GM21381 (cell line): ENCODE results near the gene TRIM71.
A peak's percentile ranks its signal among the peaks of the same experiment; 100 is the strongest.
"Not testable (repeated sequence)": the region's sequence is repeated elsewhere in the genome, so short reads cannot be mapped to it uniquely, and the experiment has no call there.

Source experiments
- ATAC-seq: cut with Tn5 transposase; IDR thresholded peaks from one replicate; pipeline ENCODE4 v1.9.1; 2021; ENCODE audit warnings: mild to moderate bottlenecking, moderate library complexity; ENCODE audit not compliant: unreplicated experiment

TRIM71 gene

DNA sequence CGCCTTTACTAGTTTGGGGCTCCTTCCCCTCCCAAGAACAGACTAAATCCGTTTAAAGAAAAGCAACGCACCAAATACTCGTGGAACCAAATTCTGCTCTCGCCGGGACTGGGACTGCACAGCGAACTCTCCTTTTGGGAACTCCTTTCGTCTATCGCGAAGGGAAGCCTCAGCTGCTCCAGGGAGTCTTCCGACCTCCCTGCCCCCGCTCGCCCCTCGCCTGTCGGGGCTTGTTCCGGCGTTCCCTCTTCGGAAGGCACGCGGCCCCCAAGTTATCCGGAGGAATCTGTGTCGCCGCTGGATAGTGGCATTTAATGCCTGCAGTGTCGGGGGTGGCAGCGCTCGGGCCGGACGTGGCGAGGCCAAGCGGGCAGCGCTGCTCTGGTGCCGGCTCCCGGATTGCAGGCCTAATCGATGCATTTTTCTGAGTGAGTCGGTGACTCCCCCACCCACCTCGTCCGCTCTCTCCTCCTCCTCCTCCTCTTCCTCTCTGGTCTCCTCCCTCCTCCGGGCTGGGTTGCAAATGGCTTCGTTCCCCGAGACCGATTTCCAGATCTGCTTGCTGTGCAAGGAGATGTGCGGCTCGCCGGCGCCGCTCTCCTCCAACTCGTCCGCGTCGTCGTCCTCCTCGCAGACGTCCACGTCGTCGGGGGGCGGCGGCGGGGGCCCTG is at the start of gene TRIM71:
TSS of gene TRIM71 (plus strand) at position 440 of the 671 bp plus-strand sequence. CDS start at position 524, 84 bp downstream.
- no peak for ATAC-seq

DNA sequence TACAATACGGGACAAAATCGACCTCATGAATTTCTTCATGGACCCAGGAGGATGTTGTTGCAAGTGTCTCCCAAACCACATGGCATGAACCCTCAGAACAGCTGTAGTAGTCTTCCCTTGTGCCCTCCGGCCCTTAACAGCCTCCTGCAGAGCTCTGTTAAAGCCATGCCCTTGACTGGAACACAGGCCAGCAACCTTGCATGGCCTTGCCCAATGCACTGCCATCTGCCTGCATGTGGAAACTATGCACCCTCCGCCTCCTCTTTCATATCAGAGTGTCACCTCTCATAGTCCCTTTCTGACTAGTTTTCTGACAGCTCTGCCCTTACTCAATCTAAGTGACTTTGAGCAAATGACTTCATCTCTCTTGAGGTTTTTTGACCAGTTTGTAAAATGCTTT is 39.4 kb upstream of the TRIM71 start:
- ATAC-seq = no peak

DNA sequence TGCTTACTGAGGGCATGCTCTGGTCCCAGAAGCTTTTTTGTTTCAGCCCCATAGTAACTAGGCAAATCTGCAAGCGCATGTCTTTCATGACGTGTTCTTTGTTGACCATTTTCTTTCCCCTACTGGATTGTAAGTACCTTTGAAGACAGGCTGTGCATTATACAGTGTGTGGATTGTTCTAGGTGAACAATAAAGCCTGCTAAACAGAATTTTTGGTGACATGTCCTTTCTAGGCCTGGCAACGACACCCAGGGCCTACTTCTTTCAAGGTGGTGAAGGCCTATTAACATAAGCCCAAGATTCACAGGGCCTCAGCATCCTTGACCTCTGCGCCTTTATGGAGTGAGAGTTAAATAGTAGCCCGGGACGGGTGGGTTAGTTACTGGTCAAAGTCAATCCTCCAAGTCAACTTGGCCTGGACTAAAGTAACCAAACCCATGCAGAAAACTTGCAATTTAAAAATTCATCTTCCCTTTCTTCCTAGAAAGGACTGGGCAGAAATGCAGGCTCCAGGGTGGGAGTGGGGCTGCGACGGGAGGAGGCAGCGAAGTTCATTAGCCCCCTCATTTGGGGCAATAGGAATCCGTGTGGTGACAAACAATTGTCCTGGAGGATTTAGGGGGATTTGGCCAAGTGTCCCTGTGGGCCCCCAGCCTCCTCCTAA is 37.6 kb upstream of the TRIM71 start:
- ATAC-seq = no peak

DNA sequence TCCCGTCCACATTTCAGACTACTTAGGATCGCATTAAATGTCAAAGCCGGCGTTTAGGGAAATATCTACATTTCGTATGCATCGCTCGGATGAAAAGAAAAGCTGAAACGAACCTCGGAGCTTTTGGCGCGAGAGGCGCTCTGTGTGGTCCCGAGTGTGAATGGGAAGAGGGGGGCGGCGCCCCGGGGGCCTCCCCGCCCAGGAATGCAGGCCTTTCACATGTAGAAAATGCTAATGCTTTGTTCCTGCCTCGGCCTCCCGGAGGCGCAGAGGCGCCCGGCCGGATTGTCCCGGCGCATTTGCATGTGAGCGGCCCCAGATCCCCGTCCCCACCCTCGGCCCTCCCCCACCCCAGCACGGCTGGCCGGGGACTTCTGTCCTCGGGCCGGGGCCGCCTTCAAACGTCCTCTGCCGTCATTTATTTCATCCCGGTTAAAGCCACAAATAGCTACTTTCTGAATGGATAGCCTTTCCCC is 37.0 kb upstream of the TRIM71 start:
- ATAC-seq = peak; percentile 40

DNA sequence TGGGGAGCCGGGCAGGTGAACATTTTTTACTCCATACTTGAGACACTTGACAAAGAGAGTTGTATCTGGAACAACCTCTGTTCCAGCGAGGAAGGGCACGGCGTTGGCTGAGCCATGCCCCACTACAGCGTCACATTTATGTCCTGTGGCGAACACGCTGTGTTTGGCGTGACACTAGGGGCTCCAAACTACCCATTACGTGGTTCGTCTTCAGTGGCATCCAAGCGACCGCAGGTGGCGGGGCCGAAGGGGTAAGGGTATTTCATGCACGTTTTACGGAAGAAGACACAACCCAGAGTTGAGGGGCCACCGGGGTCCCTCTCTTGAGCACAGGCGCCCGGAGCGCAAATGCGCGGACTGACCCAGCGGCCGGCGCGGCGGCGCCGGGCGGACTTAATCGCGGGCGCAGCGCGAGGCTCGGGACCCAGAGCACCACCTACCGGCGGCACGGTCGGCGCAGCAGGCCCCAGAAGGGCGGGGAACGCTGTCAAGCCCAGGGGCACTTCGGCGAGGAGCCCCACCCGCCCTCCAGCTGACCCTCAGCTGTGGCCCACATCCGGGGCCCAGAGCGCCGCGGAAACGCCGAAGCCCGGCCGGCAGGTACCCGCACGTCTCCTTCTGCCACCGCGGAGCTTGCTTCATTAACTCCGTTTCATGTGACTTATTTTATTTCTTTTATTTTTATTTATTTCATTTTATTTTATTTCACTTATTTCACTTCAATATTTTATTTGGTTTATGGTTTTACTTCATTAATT is 36.4 kb upstream of the TRIM71 start:
- ATAC-seq = peak; percentile 95

DNA sequence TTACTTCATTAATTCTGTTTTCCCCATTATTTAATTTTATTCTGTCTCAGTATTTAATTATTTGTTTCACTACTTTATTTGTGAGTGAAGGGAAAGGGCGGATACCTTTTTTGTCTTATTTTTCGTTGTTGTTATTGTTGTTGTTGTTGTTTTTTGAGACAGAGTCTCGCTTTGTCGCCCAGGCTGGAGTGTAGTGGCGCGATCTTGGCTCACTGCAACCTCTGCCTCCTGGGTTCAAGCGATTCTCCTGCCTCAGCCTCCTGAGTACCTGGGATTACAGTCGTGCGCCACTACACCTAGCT is 35.9 kb upstream of the TRIM71 start:
- not testable (repeated sequence) for ATAC-seq

DNA sequence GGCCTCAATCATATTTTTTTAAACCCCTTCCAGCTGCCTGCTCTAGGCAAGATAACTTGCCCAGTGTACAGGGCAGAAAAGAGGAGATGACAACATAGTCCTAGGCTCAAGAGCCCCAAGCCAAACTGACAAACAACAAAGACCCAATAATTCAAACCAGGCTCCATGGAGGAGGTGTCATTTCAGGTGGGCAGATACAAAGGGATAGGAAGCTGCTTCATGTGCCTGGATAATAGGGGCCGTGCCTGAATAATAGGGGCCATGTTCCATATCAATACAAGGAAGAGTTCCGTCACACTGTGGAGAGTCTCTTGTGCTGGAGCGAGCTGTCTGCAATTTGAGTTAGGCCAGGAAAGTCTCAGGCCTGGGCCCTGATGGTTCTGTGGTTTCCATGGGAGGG is 35.4 kb upstream of the TRIM71 start:
- no peak for ATAC-seq

DNA sequence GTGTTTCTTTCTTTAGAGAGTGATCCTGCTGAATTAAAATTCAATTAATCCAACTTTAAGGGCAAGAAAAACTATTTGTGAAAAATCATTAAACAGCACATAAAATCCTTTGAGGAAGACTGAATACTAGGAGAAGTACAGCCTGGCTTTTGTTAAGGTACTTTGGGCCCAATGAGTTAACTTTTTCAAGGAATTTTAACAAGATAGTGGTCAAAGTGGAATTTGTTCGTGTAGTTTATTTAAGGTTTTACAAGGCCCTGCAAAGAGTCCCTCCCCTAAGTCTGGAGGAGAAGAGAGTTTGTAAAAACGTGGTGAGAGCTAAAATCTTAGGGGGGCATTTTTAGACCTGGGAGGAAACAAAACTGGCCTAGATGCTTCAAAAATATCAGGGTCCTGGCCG is 26.0 kb upstream of the TRIM71 start:
- ATAC-seq = no peak

DNA sequence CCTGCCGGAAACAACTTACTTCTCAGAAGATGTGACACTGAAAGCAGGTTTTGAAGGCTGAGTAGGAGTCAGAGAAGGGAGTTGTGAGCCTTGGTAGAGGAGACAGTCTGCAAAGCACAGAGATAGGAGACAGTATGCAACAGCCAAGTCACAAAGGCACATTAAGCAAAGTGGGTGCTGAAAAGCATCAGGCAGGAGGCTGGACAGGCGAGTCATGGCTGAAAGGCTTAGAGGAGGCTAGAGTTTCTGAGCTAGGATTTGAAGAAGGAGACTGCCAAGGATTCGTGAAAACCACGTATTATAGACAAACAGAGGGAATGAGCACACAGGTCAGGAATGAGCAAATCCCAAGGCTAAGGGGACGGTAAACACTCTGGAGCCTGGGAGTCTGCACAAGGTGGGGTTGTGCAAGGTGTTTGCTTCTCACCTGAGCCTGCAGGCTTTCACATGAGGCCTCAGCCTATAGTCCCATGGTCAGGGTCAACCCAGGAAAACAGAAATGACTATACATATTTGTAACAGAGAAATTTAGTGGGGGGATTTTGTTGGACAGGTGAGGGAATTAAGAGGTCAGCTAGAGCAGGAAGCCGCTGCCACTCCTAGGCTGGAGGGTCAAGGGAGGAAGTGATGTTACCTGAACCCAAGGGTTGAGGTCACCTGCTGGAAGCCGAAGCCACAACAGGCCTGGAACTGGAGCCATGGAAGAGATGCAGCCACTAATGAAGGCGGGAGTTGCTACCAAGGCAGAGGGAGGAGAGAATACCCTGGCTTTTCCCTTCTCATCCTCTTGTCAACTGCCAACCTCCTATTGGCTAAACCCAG is 23.1 kb upstream of the TRIM71 start:
- no peak for ATAC-seq

DNA sequence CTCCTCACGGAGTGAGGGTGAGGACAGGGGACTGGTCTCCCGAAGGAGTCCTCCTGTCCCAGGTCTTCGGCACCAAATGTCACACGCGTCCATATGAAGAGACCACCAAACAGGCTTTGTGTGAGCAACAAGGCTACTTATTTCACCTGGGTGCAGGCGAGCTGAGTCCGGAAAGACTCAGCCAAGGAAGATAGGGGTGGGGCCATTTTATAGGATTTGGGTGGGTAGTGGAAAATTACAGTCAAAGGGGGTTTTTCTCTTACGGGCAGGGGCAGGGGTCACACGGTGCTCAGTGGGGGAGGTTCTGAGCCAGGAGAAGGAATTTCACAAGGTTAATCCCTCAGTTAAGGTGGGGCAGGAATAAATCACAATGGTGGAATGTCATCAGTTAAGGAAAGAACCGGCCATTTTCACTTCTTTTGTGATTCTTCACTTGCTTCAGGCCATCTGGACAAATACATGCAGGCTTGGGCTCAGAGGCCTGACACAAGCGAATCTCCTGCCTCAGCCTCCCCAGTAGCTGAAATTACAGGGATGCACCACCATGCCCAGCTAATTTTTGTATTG is 21.3 kb upstream of the TRIM71 start:
- not testable (repeated sequence) for ATAC-seq

DNA sequence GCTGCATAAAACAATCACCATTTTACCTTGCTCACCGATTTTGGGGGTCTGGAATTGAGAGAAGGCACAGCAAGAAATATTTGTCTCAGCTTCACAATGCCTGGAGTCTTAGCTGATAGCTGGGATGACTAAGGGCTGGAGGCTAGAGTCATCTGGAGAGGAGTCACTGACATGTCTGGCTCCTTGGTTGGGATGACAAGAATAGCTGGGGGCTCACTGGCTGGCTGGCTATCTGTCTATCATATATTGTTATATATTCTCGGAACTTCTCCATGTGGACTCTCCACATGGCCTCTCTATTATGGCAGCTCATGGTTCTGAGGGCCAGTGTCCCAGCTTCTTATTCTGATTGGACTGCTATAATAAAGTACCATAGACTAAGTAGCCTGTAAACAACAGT is 20.0 kb upstream of the TRIM71 start:
- ATAC-seq = no peak

DNA sequence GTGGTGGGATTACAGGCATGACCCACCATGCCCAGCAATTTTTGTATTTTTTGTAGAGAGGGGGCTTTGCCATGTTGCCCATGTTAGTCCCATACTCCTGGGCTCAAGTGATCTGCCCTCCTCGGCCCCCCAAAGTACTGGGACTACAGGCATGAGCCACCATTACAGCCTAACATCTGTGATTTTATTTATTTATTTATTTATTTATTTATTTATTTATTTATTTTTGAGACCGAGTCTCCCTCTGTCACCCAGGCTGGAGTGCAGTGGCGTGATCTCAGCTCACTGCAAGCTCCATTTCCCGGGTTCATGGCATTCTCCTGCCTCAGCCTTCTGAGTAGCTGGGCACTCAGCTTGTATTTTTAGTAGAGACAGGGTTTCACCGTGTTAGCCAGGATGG is 16.4 kb upstream of the TRIM71 start:
- not testable (repeated sequence) for ATAC-seq

DNA sequence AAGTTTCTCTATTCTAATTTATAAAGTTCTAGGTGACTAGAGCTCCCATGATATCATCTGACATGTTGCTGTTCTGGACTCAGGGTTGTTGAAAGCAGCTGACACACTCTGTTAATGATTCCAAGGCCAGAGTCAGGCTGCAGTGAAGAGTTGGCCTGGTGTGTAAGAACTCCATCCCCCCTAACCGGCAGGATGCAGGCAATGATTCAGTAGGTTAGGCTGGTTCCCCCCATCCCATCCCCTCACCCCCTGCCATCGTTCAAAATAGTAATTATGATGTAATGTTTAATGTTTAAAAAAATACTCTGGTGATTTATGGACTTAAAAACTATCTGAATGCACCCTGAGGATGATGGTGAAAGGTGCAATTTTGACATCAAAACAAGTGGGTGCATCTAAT is 4.6 kb upstream of the TRIM71 start:
- peak; percentile 56 for ATAC-seq

DNA sequence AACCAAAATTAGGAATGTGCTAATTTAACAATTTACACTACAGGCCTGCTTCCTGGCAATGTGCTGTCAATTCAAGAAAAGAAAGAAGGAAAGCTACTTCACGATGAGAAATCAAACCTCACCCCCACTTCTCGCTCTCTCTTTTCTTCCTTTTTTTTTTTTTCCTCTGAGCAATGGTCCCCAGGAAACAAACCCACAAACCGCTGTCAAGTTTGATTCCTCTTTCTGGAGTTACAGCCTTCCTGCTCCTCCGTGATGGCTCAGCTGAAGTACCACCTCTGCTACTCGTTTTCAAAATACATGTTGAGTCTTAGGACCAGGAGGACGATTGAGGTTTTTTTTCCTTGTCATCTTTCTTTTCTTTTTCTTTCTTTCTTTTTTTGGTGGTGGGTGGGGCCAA is 3.4 kb upstream of the TRIM71 start:
- ATAC-seq = no peak

DNA sequence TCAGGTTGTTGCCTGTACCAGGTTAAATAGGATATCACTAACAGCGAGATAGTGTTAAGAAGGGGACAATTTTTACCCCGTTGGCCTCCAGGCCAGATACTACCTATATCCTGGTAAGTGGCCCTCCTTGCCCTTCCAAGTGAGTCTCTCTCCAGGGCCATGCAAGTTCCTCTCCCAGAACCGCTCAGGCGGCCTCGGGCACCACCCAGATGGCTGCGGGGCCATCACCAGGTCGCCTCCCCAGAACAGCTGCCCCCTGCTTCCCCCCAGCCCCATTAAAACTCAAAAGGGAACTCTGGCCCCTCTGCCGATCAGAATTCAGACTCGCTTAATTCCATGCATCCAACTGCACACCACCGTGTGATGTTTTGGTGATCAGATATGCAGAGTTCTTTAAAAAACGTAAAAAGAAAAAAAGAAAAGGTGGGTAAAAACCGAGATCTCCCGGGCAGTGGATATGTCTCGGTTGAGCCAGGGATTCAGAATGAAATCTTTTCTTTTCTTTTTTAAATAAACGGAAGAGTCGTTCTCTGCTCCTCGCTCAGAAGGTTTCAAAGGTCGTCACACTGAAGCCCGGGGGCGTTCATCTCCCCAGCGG is 1.9 kb upstream of the TRIM71 start:
- no peak for ATAC-seq

DNA sequence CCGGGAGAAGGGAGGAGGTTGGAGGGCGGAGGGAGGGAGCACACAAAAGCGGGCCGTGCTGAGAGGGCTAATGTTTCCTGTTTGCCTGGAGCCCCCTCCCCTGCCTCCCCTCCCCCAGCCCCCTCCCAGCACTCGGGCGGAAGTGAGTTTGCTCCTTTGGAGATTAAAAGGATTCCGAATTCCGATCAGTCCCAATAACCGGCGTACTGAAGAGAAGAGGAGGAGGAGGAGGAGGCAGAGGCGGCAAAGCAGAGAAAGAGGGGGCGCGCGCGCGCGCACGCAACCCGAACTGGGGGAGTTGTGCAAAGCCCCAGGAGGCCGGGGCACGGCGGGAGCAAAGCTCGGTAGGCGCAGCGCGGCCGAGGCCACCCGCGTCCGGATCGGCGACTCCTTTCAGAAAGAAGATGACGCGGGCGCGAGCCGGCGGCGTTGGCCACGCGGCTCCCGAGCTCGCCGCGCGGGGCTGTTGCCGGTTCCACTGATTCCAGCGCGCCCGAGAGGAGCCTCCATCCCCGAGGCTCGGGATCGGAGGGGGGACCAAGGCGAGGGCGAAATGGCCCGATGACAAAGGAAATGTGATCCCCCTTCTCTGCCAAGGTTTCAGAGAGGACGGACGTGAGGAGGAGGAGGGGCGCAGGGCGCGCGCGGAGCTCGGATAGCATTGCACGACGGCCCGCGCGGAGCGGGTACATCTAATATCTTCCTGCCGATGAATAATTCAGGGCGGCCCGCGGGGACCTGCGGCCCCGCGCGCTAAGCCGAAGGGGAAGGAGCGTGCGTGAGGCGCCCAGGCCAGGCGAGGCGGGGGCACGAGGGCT is 1.1 kb upstream of the TRIM71 start:
- ATAC-seq = no peak

DNA sequence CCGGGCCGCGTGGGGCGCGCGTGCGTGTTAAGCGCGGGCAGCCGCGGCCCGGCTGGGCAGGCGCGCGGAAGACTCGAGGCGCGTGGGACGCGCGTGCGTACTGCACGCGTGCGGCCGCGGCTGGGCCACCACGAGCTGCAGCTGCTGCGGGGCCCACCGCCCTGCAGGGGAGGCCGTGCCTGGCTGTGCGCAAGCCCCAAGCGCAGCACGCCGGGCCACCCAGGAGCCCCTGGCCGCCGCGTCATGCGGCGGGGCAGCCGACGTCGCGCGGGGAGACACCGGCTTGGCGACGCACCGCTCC is 590 bp upstream of the TRIM71 start:
- ATAC-seq = no peak

DNA sequence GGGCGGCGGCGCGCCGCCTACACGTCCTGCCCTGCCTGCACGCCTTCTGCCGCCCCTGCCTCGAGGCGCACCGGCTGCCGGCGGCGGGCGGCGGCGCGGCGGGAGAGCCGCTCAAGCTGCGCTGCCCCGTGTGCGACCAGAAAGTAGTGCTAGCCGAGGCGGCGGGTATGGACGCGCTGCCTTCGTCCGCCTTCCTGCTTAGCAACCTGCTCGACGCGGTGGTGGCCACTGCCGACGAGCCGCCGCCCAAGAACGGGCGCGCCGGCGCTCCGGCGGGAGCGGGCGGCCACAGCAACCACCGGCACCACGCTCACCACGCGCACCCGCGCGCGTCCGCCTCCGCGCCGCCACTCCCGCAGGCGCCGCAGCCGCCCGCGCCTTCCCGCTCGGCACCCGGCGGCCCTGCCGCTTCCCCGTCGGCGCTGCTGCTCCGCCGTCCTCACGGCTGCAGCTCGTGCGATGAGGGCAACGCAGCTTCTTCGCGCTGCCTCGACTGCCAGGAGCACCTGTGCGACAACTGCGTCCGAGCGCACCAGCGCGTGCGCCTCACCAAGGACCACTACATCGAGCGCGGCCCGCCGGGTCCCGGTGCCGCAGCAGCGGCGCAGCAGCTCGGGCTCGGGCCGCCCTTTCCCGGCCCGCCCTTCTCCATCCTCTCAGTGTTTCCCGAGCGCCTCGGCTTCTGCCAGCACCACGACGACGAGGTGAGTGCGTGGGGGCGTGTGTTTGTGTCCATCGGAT is 602 bp downstream of the TRIM71 start:
- no peak for ATAC-seq

DNA sequence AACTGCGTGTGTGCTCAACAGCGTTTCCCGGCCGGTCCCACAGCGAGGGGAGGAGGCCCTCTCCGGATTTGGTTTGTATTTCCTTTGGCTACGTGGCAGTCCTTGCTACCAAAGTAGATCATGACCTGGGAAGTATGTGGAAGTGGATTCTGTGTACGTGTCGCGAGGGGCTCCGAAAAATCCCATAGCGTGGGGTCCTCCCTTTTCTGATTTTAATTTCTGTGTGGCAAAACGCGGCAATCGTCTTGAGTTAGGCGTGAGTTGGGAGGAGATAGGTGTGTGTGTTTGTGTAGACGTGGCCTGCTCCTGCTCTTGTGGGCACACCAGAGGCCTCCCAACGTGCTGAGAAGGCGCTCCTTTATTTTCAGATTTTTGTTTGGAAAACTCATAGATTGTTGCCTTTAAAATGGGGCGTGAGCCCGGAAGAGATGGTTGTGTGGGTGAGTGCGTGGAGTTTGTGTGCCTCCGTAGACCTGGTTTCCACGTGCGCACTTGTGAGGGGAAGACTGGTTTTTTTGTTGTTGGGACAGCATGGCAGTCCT is 1.2 kb downstream of the TRIM71 start:
- no peak for ATAC-seq
